H1 (cell line): ENCODE measurements around the gene F13B. TPM values are rescaled to one million over a fixed set of nuclear protein-coding genes. Genes with fewer than 3 reads are reported as not detected.

ENCODE experiments used
- CTCF ChIA-PET: fragments of 300-600 bp; sonication (Branson Sonifier 250); formaldehyde crosslinking; loops from one replicate; lab custom pipeline; 2021; ENCODE audit not compliant: partially characterized antibody; lab: Charles Lee
- POLR2A ChIA-PET: fragments of 300-600 bp; sonication (Branson Sonifier 250); formaldehyde crosslinking; loops from one replicate; lab custom pipeline; 2021; ENCODE audit warnings: inconsistent platforms; ENCODE audit not compliant: partially characterized antibody; lab: Charles Lee
- DNase-seq, 2 experiments: peaks; one replicate each; pipeline versions ENCODE4 v3.0.0 to v3.0.0-alpha.2; 2010 to 2022; ENCODE audit warnings: low spot score in 2 of 2, low read depth in 1 of 2, mixed read lengths in 1 of 2
- FAIRE-seq: peaks from 2 replicates; lab custom pipeline; 2011; peaks lifted over from hg19 to GRCh38; lab: Jason Lieb, UNC
- H2AFZ ChIP-seq: 2 replicates; pipeline ENCODE4 v1.8.1; 2012; ENCODE audit warnings: low read length, inconsistent platforms
- H2AK5ac ChIP-seq: 2 replicates; pipeline ENCODE4 v1.6.1; 2013; ENCODE audit warnings: low read depth, low read length
- H2BK120ac ChIP-seq: replicated peaks from 2 replicates; pipeline ENCODE3; 2013; ENCODE audit warnings: low read depth, low read length, inconsistent platforms
- H2BK12ac ChIP-seq: 2 replicates; pipeline ENCODE4 v1.6.1; 2013; ENCODE audit warnings: low read depth, low read length
- H2BK15ac ChIP-seq: 2 replicates; pipeline ENCODE4 v1.6.1; 2013; ENCODE audit warnings: low read length
- H2BK20ac ChIP-seq: 2 replicates; pipeline ENCODE4 v1.6.1; 2013; ENCODE audit warnings: low read length
- H2BK5ac ChIP-seq: 2 replicates; pipeline ENCODE4 v1.6.1; 2013; ENCODE audit warnings: low read depth, low read length
- H3K14ac ChIP-seq: 2 replicates; pipeline ENCODE4 v1.6.1; 2013; ENCODE audit warnings: inconsistent platforms; ENCODE audit not compliant: insufficient read length
- H3K18ac ChIP-seq: 2 replicates; pipeline ENCODE4 v1.6.1; 2013; ENCODE audit warnings: low read length; ENCODE audit errors: extremely low read depth
- H3K23ac ChIP-seq: 2 replicates; pipeline ENCODE4 v1.6.1; 2013; ENCODE audit warnings: inconsistent platforms; ENCODE audit not compliant: insufficient read length
- H3K23me2 ChIP-seq: 2 replicates; pipeline ENCODE4 v1.6.1; 2013; ENCODE audit warnings: low read depth, low read length
- H3K27ac ChIP-seq: 2 replicates; pipeline ENCODE4 v1.6.1; 2011; ENCODE audit warnings: low read depth, low read length, inconsistent platforms
- H3K27me3 ChIP-seq, 4 experiments: replicated peaks in 1 of 4; 1 replicate in 1 of 4; 2 replicates in 3 of 4; pipeline versions ENCODE4 v1.6.1 to v1.8.1; 2011 to 2013; ENCODE audit warnings: low read length in 3 of 4, mild to moderate bottlenecking in 3 of 4, inconsistent platforms in 2 of 4, mixed read lengths in 2 of 4, moderate library complexity in 1 of 4; ENCODE audit not compliant: control insufficient read depth in 3 of 4, insufficient read depth in 3 of 4; ENCODE audit errors: extremely low read depth in 1 of 4
- H3K36me3 ChIP-seq, 4 experiments: 2 replicates each; pipeline versions ENCODE4 v1.6.1 to v1.8.1; 2011 to 2013; ENCODE audit warnings: mild to moderate bottlenecking in 4 of 4, low read length in 3 of 4, moderate library complexity in 2 of 4, control low read depth in 1 of 4, inconsistent platforms in 1 of 4; ENCODE audit not compliant: insufficient read depth in 4 of 4, control insufficient read depth in 2 of 4
- H3K4ac ChIP-seq: replicated peaks from 2 replicates; pipeline ENCODE3; 2013; ENCODE audit warnings: low read length, low read depth, mixed read lengths, inconsistent platforms; ENCODE audit not compliant: insufficient read length
- H3K4me1 ChIP-seq, 4 experiments: replicated peaks in 1 of 4; 1 replicate in 1 of 4; 2 replicates in 3 of 4; pipeline versions ENCODE4 v1.6.1 to v1.8.1; 2011 to 2013; ENCODE audit warnings: low read length in 3 of 4, inconsistent platforms in 2 of 4, mixed read lengths in 1 of 4; ENCODE audit not compliant: insufficient read depth in 4 of 4, control insufficient read depth in 3 of 4
- H3K4me2 ChIP-seq, 2 experiments: 2 replicates each; pipeline versions ENCODE4 v1.6.1 to v1.8.1; 2011 to 2013; ENCODE audit warnings: low read depth in 2 of 2, low read length in 2 of 2, control low read depth in 1 of 2, inconsistent platforms in 1 of 2, mild to moderate bottlenecking in 1 of 2; ENCODE audit not compliant: insufficient read depth in 1 of 2
- H3K4me3 ChIP-seq, 4 experiments: fragments of 200-600, 300-600 bp in 1 of 4; sonication (generic), shearing (Covaris generic), sonication (Bioruptor Twin) in 1 of 4; 2 replicates each; pipeline versions ENCODE4 v1.5.1 to v1.8.1; 2011 to 2016; ENCODE audit warnings: low read length in 4 of 4, low read depth in 3 of 4, control low read depth in 2 of 4, inconsistent platforms in 2 of 4, mild to moderate bottlenecking in 2 of 4, mixed read lengths in 1 of 4, moderate library complexity in 1 of 4; ENCODE audit not compliant: insufficient read depth in 2 of 4; ENCODE audit errors: extremely low read depth in 1 of 4
- H3K56ac ChIP-seq: replicated peaks from 2 replicates; pipeline ENCODE3; 2013; ENCODE audit warnings: low read depth, mild to moderate bottlenecking, mixed read lengths, low read length, inconsistent platforms; ENCODE audit not compliant: insufficient read length
- H3K79me1 ChIP-seq: 2 replicates; pipeline ENCODE4 v1.6.1; 2013; ENCODE audit warnings: low read depth, low read length, control low read depth
- H3K79me2 ChIP-seq, 2 experiments: 2 replicates each; pipeline versions ENCODE4 v1.6.1 to v1.8.1; 2012 to 2013; ENCODE audit warnings: low read length in 2 of 2, mild to moderate bottlenecking in 2 of 2, inconsistent platforms in 1 of 2; ENCODE audit not compliant: insufficient read depth in 2 of 2, control insufficient read depth in 1 of 2
- H3K9ac ChIP-seq, 4 experiments: replicated peaks in 1 of 4; 1 replicate in 1 of 4; 2 replicates in 3 of 4; pipeline versions ENCODE4 v1.6.1 to v1.8.1; 2011 to 2013; ENCODE audit warnings: low read depth in 3 of 4, low read length in 3 of 4, control low read depth in 2 of 4, mild to moderate bottlenecking in 2 of 4, moderate library complexity in 2 of 4, inconsistent platforms in 1 of 4; ENCODE audit errors: extremely low read depth in 1 of 4
- H3K9me3 ChIP-seq, 2 experiments: 2 replicates each; pipeline versions ENCODE4 v1.6.1 to v1.8.1; 2012 to 2013; ENCODE audit warnings: mild to moderate bottlenecking in 2 of 2, moderate library complexity in 2 of 2, control low read depth in 1 of 2, inconsistent platforms in 1 of 2, low read depth in 1 of 2, low read length in 1 of 2, mixed read lengths in 1 of 2; ENCODE audit not compliant: insufficient read depth in 2 of 2
- H4K20me1 ChIP-seq, 2 experiments: replicated peaks in 1 of 2; 2 replicates each; pipeline versions ENCODE3 to v1.8.1; 2011 to 2013; ENCODE audit warnings: inconsistent platforms in 2 of 2, low read length in 2 of 2, mild to moderate bottlenecking in 1 of 2; ENCODE audit not compliant: insufficient read depth in 2 of 2, control insufficient read depth in 1 of 2
- H4K5ac ChIP-seq: 2 replicates; pipeline ENCODE4 v1.6.1; 2013; ENCODE audit warnings: low read length, low read depth, mixed read lengths, inconsistent platforms; ENCODE audit not compliant: insufficient read length
- H4K8ac ChIP-seq: 2 replicates; pipeline ENCODE4 v1.8.0; 2013; ENCODE audit warnings: mild to moderate bottlenecking, moderate library complexity, low read length, inconsistent platforms; ENCODE audit not compliant: insufficient read depth; ENCODE audit errors: extremely low read depth
- H4K91ac ChIP-seq: replicated peaks from 2 replicates; pipeline ENCODE3; 2013; ENCODE audit warnings: low read length, mixed read lengths, inconsistent platforms; ENCODE audit not compliant: insufficient read length
- CHD1 ChIP-seq: IDR thresholded peaks from 2 replicates; pipeline ENCODE4 v1.6.1; 2012; ENCODE audit warnings: low read depth, low read length, improper control_type of control experiment
- KDM4A ChIP-seq: IDR thresholded peaks from one replicate; pipeline ENCODE4 v1.7.1; 2012; ENCODE audit warnings: low read depth, mild to moderate bottlenecking, moderate library complexity, low read length, inconsistent platforms; ENCODE audit not compliant: severe bottlenecking
- PHF8 ChIP-seq: fragments of 200-600 bp; sonication (generic); conservative IDR thresholded peaks from 2 replicates; pipeline ENCODE4 v1.7.1; 2012; ENCODE audit warnings: low read depth, mild to moderate bottlenecking, inconsistent platforms, low read length, moderate library complexity
- RAD21 ChIP-seq, 2 experiments: IDR thresholded peaks in 1 of 2; conservative IDR thresholded peaks in 1 of 2; 2 replicates each; pipeline ENCODE4 v1.6.1; 2011; ENCODE audit warnings: low read depth in 2 of 2, low read length in 2 of 2, improper control_type of control experiment in 1 of 2, inconsistent platforms in 1 of 2, mild to moderate bottlenecking in 1 of 2, moderate library complexity in 1 of 2
- SAP30 ChIP-seq: fragments of 300-600 bp; sonication (generic); IDR thresholded peaks from 2 replicates; pipeline ENCODE4 v1.7.1; 2012; ENCODE audit warnings: low read length, moderate library complexity, mild to moderate bottlenecking, inconsistent platforms; ENCODE audit not compliant: insufficient read depth, insufficient replicate concordance
- SIX5 ChIP-seq: IDR thresholded peaks from 2 replicates; pipeline ENCODE4 v1.6.1; 2011; ENCODE audit warnings: mild to moderate bottlenecking, low read depth, low read length
- WGBS, 2 experiments: shearing (Covaris generic) in 1 of 2; methylation state at CpG; one replicate each; pipeline versions ENCODE4 v1.1.6 to v1.1.7; 2013 to 2015; ENCODE audit warnings: low lambda C conversion rate in 2 of 2, mixed read lengths in 2 of 2, inconsistent platforms in 1 of 2, low coverage in 1 of 2, missing lambda C conversion rate in 1 of 2; ENCODE audit not compliant: insufficient replicate concordance in 2 of 2, insufficient coverage in 1 of 2, insufficient read length in 1 of 2; ENCODE audit errors: extremely low coverage in 1 of 2, missing lambda C conversion rate in 1 of 2; 5-methylcytosine and 5-hydroxymethylcytosine counted together
- polyA plus RNA-seq, 7 experiments: library from polyadenylated mRNA; depleted of rRNA in 3 of 7; stranded (reverse) in 5 of 7; unstranded in 2 of 7; fragments of >200 nt in 5 of 7; fragments of 200-250 nt in 2 of 7; gene quantifications; 1 replicate in 5 of 7; 2 replicates in 1 of 7; 4 replicates in 1 of 7; pipeline versions ENCODE4 v1.2.1 to v1.2.3, GENCODE V29; 2011 to 2013; ENCODE audit warnings: missing spikeins in 2 of 7, mixed read lengths in 2 of 7
- total RNA-seq: library from RNA; stranded (reverse); fragmentation: NEBNext Ultra II Directional; extraction: Animal tissue kit (Norgen Biotek cat#: 25700); gene quantifications from 2 replicates; pipeline ENCODE4 v1.2.1, GENCODE V29; 2021

Gene F13B
- total and polyA plus RNA-seq, 2 of the 8 experiments (the other 6 are each of a cell fraction or from before 2014, with no cell fraction given), result not detected

DNA sequence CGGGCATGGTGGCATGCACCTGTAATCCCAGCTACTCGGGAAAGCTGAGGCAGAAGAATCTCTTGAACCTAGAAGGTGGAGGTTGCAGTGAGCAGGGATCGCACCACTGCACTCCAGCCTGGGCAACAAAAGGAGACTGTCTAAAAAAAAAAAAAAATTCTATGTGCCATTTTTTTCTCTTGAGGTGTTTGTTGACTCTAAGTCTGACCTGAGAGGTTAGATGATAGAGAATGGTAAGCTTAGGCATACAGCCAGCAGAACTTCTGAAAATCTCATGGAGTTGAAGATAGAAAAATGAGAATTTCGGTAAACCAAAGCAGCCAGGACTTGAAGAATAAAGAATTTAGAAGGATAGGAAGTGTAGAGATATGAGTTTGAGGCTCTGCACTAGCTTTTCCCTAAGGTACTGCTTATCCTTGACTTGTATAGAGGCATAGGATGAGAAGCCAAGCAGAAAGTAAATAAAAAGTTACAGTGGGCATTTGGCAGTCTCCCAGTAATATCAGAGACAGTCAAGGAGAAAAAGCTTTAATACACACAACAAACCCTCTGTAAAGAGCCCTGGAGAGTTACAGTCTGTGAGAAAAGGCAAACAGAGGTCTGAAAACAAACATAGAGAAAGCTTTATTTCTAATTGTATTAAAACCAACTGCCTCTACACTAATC lies 24.3 kb downstream of the F13B start:
- Histone ChIP-seq H3K79me2 (no peaks in the 10 kb centered on the region), H3K18ac (no peak overlapping the region), H3K56ac (no peak overlapping the region), H4K5ac (no peak overlapping the region), H3K9ac (no peak overlapping the region), H2BK12ac (no peak overlapping the region), H4K91ac (no peak overlapping the region), H2BK15ac (no peak overlapping the region), H4K8ac (no peak overlapping the region; the same call in 1 of the 2 replicates), H3K4ac (no peak overlapping the region), H3K9me3 (no peaks in the 10 kb centered on the region), H3K14ac (no peak overlapping the region), H2BK20ac (no peak overlapping the region), H4K20me1 (no peaks in the 10 kb centered on the region), H3K79me1 (no peaks in the 10 kb centered on the region), H3K4me3 (no peak overlapping the region), H3K27ac (no peak overlapping the region), H2BK120ac (no peak overlapping the region), H3K4me2 (no peak overlapping the region), H2AK5ac (no peak overlapping the region), H3K23ac (no peak overlapping the region), H2AFZ (no peak overlapping the region), H3K4me1 (no peaks in the 10 kb centered on the region), H2BK5ac (no peak overlapping the region), H3K27me3 (no peaks in the 10 kb centered on the region), H3K23me2 (no peaks in the 10 kb centered on the region), H3K36me3 (no peaks in the 10 kb centered on the region)
- TF ChIP-seq PHF8, result no peak
- TF ChIP-seq SAP30, result no peak
- TF ChIP-seq RAD21 (IDR thresholded peaks at IDR 0.05 in 1 of 2, conservative IDR thresholded peaks at IDR 0.05 in 1 of 2; ENCODE audit: low read depth in 2 of 2, low read length in 2 of 2), result no peak
- TF ChIP-seq SIX5, result no peak
- no peak for TF ChIP-seq KDM4A
- no peak for TF ChIP-seq CHD1
- FAIRE-seq, result no peak
- CTCF ChIA-PET, result interaction anchor here (1.4 kb wide), 1 partner anchor 11 kb away, joined by 4 read pairs; no protein-coding TSS in a partner anchor
- POLR2A ChIA-PET, result no interaction called here
- 74% methylated on average over 2 of the region's 4 CpGs; no CpG with 5 or more reads in 1 of the 2 experiments for WGBS, 2 experiments
- no peak for DNase-seq
